GM18858 (cell line): ENCODE measurements around the gene TAF8.
A peak's percentile ranks its signal among the peaks of the same experiment; 100 is the strongest.
"Not testable (repeated sequence)": the region's sequence is repeated elsewhere in the genome, so short reads cannot be mapped to it uniquely, and the experiment has no call there.

Experiments
- ATAC-seq: cut with Tn5 transposase; IDR thresholded peaks from one replicate; pipeline ENCODE4 v1.9.1; 2021; ENCODE audit not compliant: unreplicated experiment

The TAF8 gene

DNA sequence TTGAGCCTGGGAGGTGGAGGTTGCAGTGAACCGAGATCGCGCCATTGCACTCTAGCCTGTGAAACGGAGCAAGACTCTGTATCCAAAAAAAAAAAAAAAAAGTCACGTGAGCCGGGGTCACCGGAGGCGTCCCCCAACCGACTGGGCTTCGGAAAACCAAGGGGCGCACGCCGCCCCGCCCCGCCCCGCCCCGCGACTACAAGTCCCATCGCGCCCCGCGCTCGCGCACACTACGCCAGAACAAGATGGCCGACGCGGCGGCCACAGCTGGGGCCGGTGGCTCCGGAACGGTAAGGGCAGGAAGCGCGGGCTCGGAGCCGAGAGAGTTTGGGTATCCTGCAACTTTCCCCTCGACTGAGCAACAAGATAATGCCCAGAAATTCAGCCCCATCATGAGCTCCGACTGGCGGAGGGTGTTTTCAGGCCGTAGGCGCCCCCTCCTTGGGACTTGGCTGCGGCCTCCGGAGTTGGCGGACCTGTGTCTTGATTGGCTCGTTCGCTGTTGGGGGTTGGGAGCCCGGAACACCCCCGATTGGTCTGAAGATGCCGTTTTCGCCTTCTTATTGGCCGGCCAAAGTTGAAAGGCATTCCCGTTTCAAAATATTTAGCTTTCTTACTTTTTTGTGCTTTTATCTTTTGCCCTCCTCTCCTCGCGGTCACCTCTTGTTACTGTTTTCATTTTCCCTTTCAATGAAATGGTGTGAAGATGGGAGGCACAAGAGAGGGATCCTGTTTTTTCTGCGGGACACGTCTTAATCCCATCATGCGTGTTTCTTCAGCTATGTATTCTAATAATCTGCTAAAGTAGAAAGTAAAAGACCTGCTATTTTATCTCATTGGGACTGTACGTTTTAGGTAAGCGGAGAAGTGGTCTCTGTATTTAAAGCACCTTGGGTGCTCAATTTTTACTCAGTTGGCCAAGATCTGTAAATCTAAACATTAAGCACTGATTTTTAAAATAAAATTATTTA, at the start of gene TAF8:
TAF8 (plus strand) TSS at position 228 of the 971 bp plus-strand sequence; CDS start at position 246, 18 bp downstream.
- ATAC-seq = peak; percentile 59

- ATAC-seq = no peak
Measured at GRCh38 chr6:42001506-42001905, 48.8 kb upstream of the TAF8 start.

- not testable (repeated sequence) for ATAC-seq
Measured at GRCh38 chr6:42003658-42004057, 46.7 kb upstream of the TAF8 start.

DNA sequence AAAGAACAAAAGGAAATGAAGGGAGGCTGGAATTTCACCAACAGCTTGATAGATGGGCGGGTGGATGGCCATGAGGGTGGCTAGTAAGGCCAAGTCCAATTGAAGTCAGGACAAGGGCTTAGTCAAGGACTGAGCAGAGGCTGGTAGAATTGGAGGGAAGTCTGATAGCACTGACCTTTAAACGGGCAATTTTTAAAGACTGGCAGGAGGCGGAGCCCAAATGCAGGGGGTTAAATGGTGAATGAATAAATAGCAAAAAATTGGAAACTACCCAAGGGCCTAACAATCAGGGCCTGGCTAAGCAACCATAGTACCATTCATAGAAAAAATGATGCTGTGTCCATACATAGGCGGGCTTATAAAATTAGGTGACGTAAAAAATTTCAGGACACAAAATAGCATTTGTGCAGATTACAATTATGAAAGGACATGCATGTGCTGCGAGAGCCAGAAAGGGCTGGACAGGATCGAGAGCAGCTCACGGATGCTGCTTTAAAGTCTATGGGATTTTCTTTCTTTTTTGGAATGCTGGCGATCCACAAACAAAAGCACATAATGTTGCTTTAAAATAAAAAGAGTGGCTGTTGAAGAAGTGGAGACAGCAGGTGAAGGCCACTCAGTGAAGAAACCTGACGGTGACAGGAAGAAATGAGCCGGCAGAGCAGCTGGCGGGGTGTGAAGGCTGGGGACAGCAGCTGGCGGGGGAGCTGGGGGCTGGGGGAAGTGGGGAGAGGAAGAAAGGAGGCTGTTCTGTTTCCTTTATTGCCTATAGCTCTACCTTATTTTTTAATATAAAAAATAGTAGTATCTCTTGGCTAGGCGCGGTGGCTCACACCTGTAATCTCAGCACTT, 42.8 kb upstream of the TAF8 start:
- no peak for ATAC-seq

GRCh38 chr6:42008138-42008528, 42.2 kb upstream of the TAF8 start:
- not testable (repeated sequence) for ATAC-seq

- no peak for ATAC-seq
Measured at GRCh38 chr6:42009844-42010184, 40.5 kb upstream of the TAF8 start.

- ATAC-seq = no peak
Measured at GRCh38 chr6:42010185-42010891, 40.0 kb upstream of the TAF8 start.

GRCh38 chr6:42010909-42011308, 39.4 kb upstream of the TAF8 start:
- ATAC-seq = no peak

- no peak for ATAC-seq
Measured at GRCh38 chr6:42012501-42013133, 37.7 kb upstream of the TAF8 start.

GRCh38 chr6:42013134-42013516, 37.2 kb upstream of the TAF8 start:
- no peak for ATAC-seq

DNA sequence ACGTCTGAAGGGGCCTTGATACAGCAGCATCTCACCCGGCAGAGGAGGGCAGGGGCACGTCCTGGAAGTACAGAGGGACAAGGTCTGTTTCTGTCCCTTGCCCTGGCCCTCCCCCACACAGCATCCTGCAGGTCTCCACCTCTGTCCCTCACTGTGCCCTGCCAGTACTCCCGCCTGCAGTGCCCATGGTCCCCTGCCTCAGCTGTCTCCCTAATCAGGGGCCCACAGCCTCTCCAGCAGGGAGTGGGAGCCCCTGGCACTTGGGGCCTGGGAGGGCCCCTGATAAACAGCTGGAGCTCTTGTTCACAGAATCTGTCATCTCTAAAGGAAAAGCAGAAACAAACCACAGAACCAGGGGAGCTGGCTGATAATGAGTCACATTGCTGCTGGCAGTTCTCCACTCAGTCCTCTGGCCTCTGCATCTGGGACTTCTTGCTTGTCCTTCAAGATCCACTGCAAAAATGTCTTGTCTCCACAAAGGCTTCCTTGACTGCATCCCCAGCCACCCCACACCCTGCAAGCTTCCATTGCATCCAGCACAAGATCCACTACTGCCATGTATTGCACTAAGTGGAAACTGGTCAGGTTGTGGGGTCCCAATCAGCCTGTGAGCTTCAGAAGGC, 33.2 kb upstream of the TAF8 start:
- ATAC-seq = no peak

- no peak for ATAC-seq
Measured at GRCh38 chr6:42020967-42021366, 29.4 kb upstream of the TAF8 start.

DNA sequence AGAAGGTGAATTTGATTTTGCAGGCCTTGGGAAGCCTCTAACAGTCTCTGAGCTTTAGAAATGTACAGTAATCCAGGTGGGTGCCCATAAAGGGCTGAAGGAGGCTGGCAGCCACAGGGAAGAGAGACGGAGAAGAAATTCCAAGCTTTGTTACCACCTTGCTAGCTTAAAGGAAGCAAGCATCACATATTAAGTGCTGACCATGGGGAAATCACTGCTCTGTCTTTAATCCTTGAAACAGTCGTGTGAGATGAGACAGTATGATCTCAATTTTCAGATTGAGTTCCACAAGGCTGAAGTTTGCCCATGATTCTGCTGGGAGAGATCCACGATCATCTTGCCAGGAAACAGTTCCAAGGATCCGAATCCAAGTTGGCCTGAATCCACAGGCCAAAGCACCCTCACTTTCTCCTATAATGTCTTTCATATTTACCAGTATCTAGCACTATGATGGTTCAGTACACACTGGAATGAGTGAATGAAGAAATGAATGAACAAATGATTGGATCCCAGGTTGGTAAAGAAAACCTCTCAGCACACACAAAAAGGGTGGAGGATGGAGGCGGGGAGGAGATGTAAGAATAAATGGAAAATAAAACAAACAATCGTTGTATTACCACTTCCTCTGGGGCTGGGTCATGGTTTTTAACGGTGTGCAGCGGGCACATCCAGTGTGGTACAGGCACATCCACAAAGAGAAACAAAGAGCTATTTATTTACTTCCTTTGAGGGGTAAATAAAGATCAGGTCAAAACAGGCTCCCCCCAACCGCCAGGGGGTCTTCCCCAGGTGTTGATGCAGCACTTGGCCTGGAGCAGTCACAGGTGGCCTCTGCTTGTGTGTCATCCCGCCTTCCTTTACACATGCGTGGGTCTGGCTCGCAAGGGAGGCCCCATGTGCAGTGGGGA, 28.2 kb upstream of the TAF8 start:
- no peak for ATAC-seq

GRCh38 chr6:42022755-42023384, 27.5 kb upstream of the TAF8 start:
- no peak for ATAC-seq

DNA sequence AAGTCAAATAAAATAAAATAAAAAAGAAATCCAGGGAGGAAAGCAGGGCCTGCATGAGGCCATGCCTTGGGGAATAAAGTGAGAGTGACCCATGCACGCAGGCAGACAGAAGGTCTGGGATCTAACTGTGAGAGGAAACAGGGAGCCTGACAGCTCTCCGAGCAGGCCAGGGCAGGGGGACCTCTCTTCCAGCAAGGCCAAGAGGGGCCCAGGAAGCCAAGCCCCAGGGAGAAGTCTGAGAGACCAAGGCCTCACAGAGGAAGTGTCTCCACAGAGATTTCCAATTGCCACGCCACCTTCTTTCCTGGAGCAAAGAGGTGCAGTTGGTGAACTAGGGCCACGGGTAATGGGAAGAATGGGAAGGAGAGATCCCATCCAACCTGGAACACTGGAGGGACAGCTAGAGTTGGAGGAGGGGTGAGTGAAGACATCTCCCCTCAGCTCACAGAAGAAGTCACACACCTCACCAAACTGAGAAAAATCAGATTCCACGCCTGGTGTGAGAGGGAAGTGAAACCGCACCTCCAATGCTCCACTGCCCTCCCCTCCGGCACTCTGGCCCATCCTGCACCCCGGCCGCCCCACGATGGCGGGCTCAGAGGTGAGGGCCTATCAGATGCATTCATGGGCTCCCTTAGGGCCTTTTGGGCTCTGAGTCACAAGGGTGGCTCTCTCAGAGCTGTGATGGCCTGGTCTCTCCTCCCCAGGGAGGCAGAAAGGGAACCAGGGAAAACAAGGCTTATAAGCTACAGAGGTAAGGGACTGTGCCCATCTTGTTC, 25.1 kb upstream of the TAF8 start:
- ATAC-seq = peak; percentile 63

DNA sequence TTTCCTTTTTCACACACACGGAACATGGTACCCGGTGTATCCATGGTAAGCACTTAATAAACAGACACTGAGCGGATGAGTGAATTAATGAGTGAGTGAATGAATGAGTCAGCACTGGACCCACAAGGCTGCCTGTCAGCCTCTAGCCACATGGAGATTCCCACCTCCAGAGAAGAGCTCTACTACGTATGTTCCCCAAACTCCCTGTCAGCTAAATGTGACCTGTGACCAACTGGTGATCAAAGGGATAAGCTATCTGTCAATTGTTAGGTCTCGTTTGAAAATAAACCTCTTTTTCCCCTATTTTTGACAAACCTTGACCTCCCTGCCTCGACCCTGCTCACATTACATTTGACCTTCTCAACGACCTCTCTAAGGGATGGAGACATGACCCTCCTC, 24.5 kb upstream of the TAF8 start:
- no peak for ATAC-seq

GRCh38 chr6:42026540-42026939, 23.8 kb upstream of the TAF8 start:
- ATAC-seq = no peak
